Keratinocyte (primary cell): ENCODE data around the gene LRRC43. TPM values are rescaled to one million over a fixed set of nuclear protein-coding genes. Genes with fewer than 3 reads are reported as not detected.

Source experiments
- DNase-seq: peaks from one replicate; pipeline ENCODE4 v3.0.0-alpha.2; 2011; ENCODE audit warnings: low read depth, missing footprints, low spot score
- FAIRE-seq: peaks from 2 replicates; lab custom pipeline; 2011; peaks lifted over from hg19 to GRCh38; lab: Jason Lieb, UNC
- H2AFZ ChIP-seq: 2 replicates; pipeline ENCODE4 v1.6.0; 2012; ENCODE audit warnings: low read length, control low read depth, inconsistent platforms; ENCODE audit not compliant: control insufficient read depth
- H3K27ac ChIP-seq: 2 replicates; pipeline ENCODE4 v1.5.1; 2011; ENCODE audit warnings: low read length; ENCODE audit not compliant: control insufficient read depth, insufficient read depth
- H3K27me3 ChIP-seq: 3 replicates; pipeline ENCODE4 v1.6.0; 2011; ENCODE audit warnings: low read length; ENCODE audit not compliant: control insufficient read depth, insufficient read depth; ENCODE audit errors: extremely low read depth
- H3K36me3 ChIP-seq, 2 experiments: 2 replicates in 1 of 2; 3 replicates in 1 of 2; pipeline ENCODE4 v1.5.1; 2011; ENCODE audit warnings: low read length in 2 of 2, mild to moderate bottlenecking in 1 of 2; ENCODE audit not compliant: control insufficient read depth in 2 of 2, insufficient read depth in 2 of 2; ENCODE audit errors: extremely low read depth in 1 of 2
- H3K4me1 ChIP-seq: 3 replicates; pipeline ENCODE4 v1.5.1; 2011; ENCODE audit warnings: low read length; ENCODE audit not compliant: control insufficient read depth, insufficient read depth; ENCODE audit errors: extremely low read depth
- H3K4me2 ChIP-seq: 3 replicates; pipeline ENCODE4 v1.6.0; 2011; ENCODE audit warnings: low read depth, low read length; ENCODE audit not compliant: control insufficient read depth, insufficient read depth; ENCODE audit errors: extremely low read depth
- H3K4me3 ChIP-seq, 3 experiments: fragments of 200-600 bp in 1 of 3; sonication (generic) in 1 of 3; 2 replicates in 2 of 3; 3 replicates in 1 of 3; pipeline ENCODE4 v1.5.1; 2011 to 2016; ENCODE audit warnings: low read length in 3 of 3, mild to moderate bottlenecking in 3 of 3, control low read depth in 2 of 3, inconsistent platforms in 1 of 3, low read depth in 1 of 3, mixed read lengths in 1 of 3, mixed run types in 1 of 3, moderate library complexity in 1 of 3; ENCODE audit not compliant: control insufficient read depth in 2 of 3, insufficient read depth in 2 of 3; ENCODE audit errors: extremely low read depth in 1 of 3
- H3K79me2 ChIP-seq: 2 replicates; pipeline ENCODE4 v1.6.0; 2012; ENCODE audit warnings: low read length; ENCODE audit not compliant: control insufficient read depth, insufficient read depth
- H3K9ac ChIP-seq: 3 replicates; pipeline ENCODE4 v1.6.0; 2011; ENCODE audit warnings: low read length; ENCODE audit not compliant: control insufficient read depth, insufficient read depth; ENCODE audit errors: extremely low read depth
- H3K9me1 ChIP-seq: 3 replicates; pipeline ENCODE4 v1.6.0; 2011; ENCODE audit warnings: low read length; ENCODE audit not compliant: control insufficient read depth, insufficient read depth; ENCODE audit errors: extremely low read depth
- H3K9me3 ChIP-seq: 2 replicates; pipeline ENCODE4 v1.5.1; 2012; ENCODE audit warnings: low read depth, low read length; ENCODE audit not compliant: control insufficient read depth
- H4K20me1 ChIP-seq: 3 replicates; pipeline ENCODE4 v1.6.0; 2011; ENCODE audit warnings: low read length; ENCODE audit not compliant: control insufficient read depth, insufficient read depth; ENCODE audit errors: extremely low read depth
- CTCF ChIP-seq, 3 experiments: IDR thresholded peaks in 1 of 3; conservative IDR thresholded peaks in 1 of 3; optimal IDR thresholded peaks in 1 of 3; 2 replicates in 2 of 3; 3 replicates in 1 of 3; pipeline versions ENCODE3 to v1.5.1; 2011; ENCODE audit warnings: low read length in 3 of 3, mild to moderate bottlenecking in 3 of 3, moderate library complexity in 2 of 3, control low read depth in 1 of 3, inconsistent platforms in 1 of 3; ENCODE audit not compliant: insufficient read depth in 2 of 3; ENCODE audit errors: extremely low read depth in 1 of 3
- EZH2 ChIP-seq: IDR thresholded peaks from one replicate; pipeline ENCODE4 v1.6.1; 2012; ENCODE audit warnings: inconsistent platforms, mild to moderate bottlenecking, low read length, moderate library complexity
- dilution Hi-C: fragments of 300-500 bp; cut with MboI; formaldehyde crosslinking; loops from one replicate; pipeline ENCODE4 v1.7.0; 2020; ENCODE audit warnings: low sequenced_read_pairs; ENCODE audit not compliant: extremely low pct_ligation_motif_present
- polyA minus RNA-seq, 3 experiments: library from RNA; depleted of rRNA, polyadenylated mRNA; stranded (reverse); fragments of >200 nt; gene quantifications; 1 replicate in 1 of 3; 2 replicates in 1 of 3; 3 replicates in 1 of 3; pipeline ENCODE4 v1.2.3, GENCODE V29; 2011
- polyA plus RNA-seq, 5 experiments: library from polyadenylated mRNA; depleted of rRNA in 3 of 5; stranded (reverse) in 3 of 5; stranded (forward) in 1 of 5; unstranded in 1 of 5; fragments of >200 nt; gene quantifications; 1 replicate in 1 of 5; 2 replicates in 3 of 5; 3 replicates in 1 of 5; pipeline versions ENCODE4 v1.2.1 to v1.2.3, GENCODE V29; 2011 to 2012; ENCODE audit warnings: missing spikeins in 2 of 5, low read depth in 1 of 5, low replicate concordance in 1 of 5

Gene LRRC43
- polyA plus RNA-seq = 0.33 to 0.60 TPM (median 0.45 TPM) in 3 replicates
- not detected for polyA plus RNA-seq (2011; ENCODE audit: low read depth)
- polyA plus RNA-seq (2011; cell fraction: cytosol; rRNA removed) = 0.17 and 0.26 TPM in 2 replicates
- 0.82 and 1.2 TPM in 2 replicates for polyA plus RNA-seq (2011; cell fraction: nucleus; rRNA removed)
- polyA plus RNA-seq (2012; ENCODE audit: low replicate concordance) = 0.38 and 0.57 TPM in 2 replicates
- not detected in 3 replicates for polyA minus RNA-seq
- not detected for polyA minus RNA-seq (2011; cell fraction: cytosol; rRNA and poly(A)+ RNA removed)
- not detected in 2 replicates for polyA minus RNA-seq (2011; cell fraction: nucleus; rRNA and poly(A)+ RNA removed)

- no peaks in the 10 kb centered on the region for H3K36me3 ChIP-seq
- no peak for DNase-seq
- peak within 1 kb of the TSS; percentile 81 for H3K4me2 ChIP-seq
- TF ChIP-seq EZH2 (no peak), CTCF (optimal IDR thresholded peaks at IDR 0.05 in 1 of 3, IDR thresholded peaks at IDR 0.05 in 1 of 3, conservative IDR thresholded peaks at IDR 0.05 in 1 of 3; ENCODE audit: extremely low read depth in 1 of 3, insufficient read depth in 2 of 3, low read length in 3 of 3) (no peak)
- peak within 1 kb of the TSS; percentile 44 for H3K9ac ChIP-seq
- H2AFZ ChIP-seq = peak within 1 kb of the TSS; percentile 66
- H3K27ac ChIP-seq = no peak within 1 kb of the TSS
- H3K79me2 ChIP-seq = no peaks in the 10 kb centered on the region
- H3K9me1 ChIP-seq = no peaks in the 10 kb centered on the region
- H3K9me3 ChIP-seq = no peaks in the 10 kb centered on the region
- no peaks in the 10 kb centered on the region for H3K27me3 ChIP-seq
- FAIRE-seq = no peak
- H4K20me1 ChIP-seq = no peaks in the 10 kb centered on the region
- H3K4me3 ChIP-seq = peak within 1 kb of the TSS; percentile 33 to 63 (median 57)
- peaks cover 12% of the 10 kb centered on the region for H3K4me1 ChIP-seq
- dilution Hi-C loops = no loop called here
These were observed at the start of gene LRRC43 for GRCh38 chr12:122182887-122183587. Gene LRRC43, plus strand, starts transcription at chr12:122183123. Its CDS starts 22 bp downstream, at chr12:122183145.

- no peaks in the 10 kb centered on the region for H3K9me1 ChIP-seq
- DNase-seq (no peak), FAIRE-seq (no peak)
- no peaks in the 10 kb centered on the region for H3K27me3 ChIP-seq
- no peak for TF ChIP-seq CTCF (optimal IDR thresholded peaks at IDR 0.05 in 1 of 3, IDR thresholded peaks at IDR 0.05 in 1 of 3, conservative IDR thresholded peaks at IDR 0.05 in 1 of 3; ENCODE audit: extremely low read depth in 1 of 3, insufficient read depth in 2 of 3, low read length in 3 of 3)
- peaks cover 40% of the 10 kb centered on the region in 2 experiments for H3K36me3 ChIP-seq
- H4K20me1 ChIP-seq = no peaks in the 10 kb centered on the region
- no peaks in the 10 kb centered on the region for H3K9me3 ChIP-seq
- H3K4me1 ChIP-seq = peaks cover 20% of the 10 kb centered on the region
- no peak overlapping the region for H3K4me3 ChIP-seq
- no peaks in the 10 kb centered on the region for H3K79me2 ChIP-seq
- no peak overlapping the region for H3K27ac ChIP-seq
- dilution Hi-C loops = no loop called here
- no peak overlapping the region for H3K9ac ChIP-seq
- H3K4me2 ChIP-seq = no peak overlapping the region
- no peak overlapping the region for H2AFZ ChIP-seq
These were observed 49.6 kb upstream of the LRRC43 start for GRCh38 chr12:122133192-122133950.
